PC-3 (cell line): ENCODE measurements around the gene SLC48A1.

Source experiments
- CTCF ChIP-seq: fragments of 300-600 bp; sonication (generic); conservative IDR thresholded peaks from 2 replicates; pipeline ENCODE4 v1.5.1; 2017; ENCODE audit warnings: antibody characterized with exemption, low read depth, mild to moderate bottlenecking, low read length
- EZH2 ChIP-seq: fragments of 300-600 bp; sonication (generic); IDR thresholded peaks from one replicate; pipeline ENCODE4 v1.6.1; 2017; ENCODE audit warnings: antibody characterized with exemption, mild to moderate bottlenecking, low read length; ENCODE audit not compliant: unreplicated experiment
- EZH2phosphoT487 ChIP-seq: fragments of 300-600 bp; sonication (generic); IDR thresholded peaks from 2 replicates; pipeline ENCODE4 v1.6.1; 2018; ENCODE audit warnings: mild to moderate bottlenecking, antibody characterized with exemption, low read length, borderline replicate concordance

- no peak for TF ChIP-seq EZH2
- no peak for TF ChIP-seq CTCF
- no peak for TF ChIP-seq EZH2phosphoT487
These were observed 24.6 kb upstream of the SLC48A1 start for GRCh38 chr12:47748507-47748828.
